B cell (primary cell): ENCODE data around the gene MAPKAP1. TPM values are rescaled to one million over a fixed set of nuclear protein-coding genes. Genes with fewer than 3 reads are reported as not detected.

Experiments
- ATAC-seq: fragments of 200-7000 bp; cut with Tn5 transposase; one replicate; pipeline ENCODE4 v1.10.0; 2021; ENCODE audit warnings: low read depth, mild to moderate bottlenecking, moderate number of reproducible peaks, moderate library complexity
- CTCF ChIA-PET: fragments of 350-600 bp; sonication (Branson Sonifier 250); formaldehyde crosslinking; loops from one replicate; lab custom pipeline; 2021; ENCODE audit warnings: antibody characterized with exemption, inconsistent platforms; lab: Charles Lee
- POLR2A ChIA-PET: fragments of 350-600 bp; sonication (Branson Sonifier 250); formaldehyde crosslinking; loops from one replicate; lab custom pipeline; 2021; ENCODE audit warnings: antibody characterized with exemption; lab: Charles Lee
- DNase-seq: peaks from one replicate; pipeline ENCODE4 v3.0.0; 2013
- H2AFZ ChIP-seq: 2 replicates; pipeline ENCODE4 v1.6.1; 2012; ENCODE audit warnings: mild to moderate bottlenecking, low read depth, low read length; ENCODE audit not compliant: insufficient read depth, poor library complexity, severe bottlenecking
- H3K27ac ChIP-seq, 2 donors: 1 replicate in 1 of 2; 2 replicates in 1 of 2; pipeline ENCODE4 v1.5.1; 2012 to 2013; ENCODE audit warnings: low read length in 2 of 2, mild to moderate bottlenecking in 2 of 2, moderate library complexity in 1 of 2
- H3K27me3 ChIP-seq, 4 experiments: fragments of 200-600 bp in 1 of 4; sonication (generic) in 1 of 4; replicated peaks in 1 of 4; 1 replicate in 2 of 4; 2 replicates in 2 of 4; pipeline versions ENCODE4 v1.6.1 to v1.7.0; 2013 to 2016; ENCODE audit warnings: low read length in 3 of 4, mild to moderate bottlenecking in 2 of 4, mixed read lengths in 1 of 4, moderate library complexity in 1 of 4; ENCODE audit not compliant: insufficient read depth in 4 of 4, control insufficient read depth in 3 of 4; ENCODE audit errors: control extremely low read depth in 1 of 4
- H3K36me3 ChIP-seq, 2 experiments: replicated peaks in 1 of 2; 1 replicate in 1 of 2; 2 replicates in 1 of 2; pipeline versions ENCODE4 v1.6.1 to v1.7.1; 2013; ENCODE audit warnings: low read length in 1 of 2; ENCODE audit not compliant: insufficient read depth in 2 of 2, control insufficient read depth in 1 of 2; ENCODE audit errors: control extremely low read depth in 1 of 2, extremely low read depth in 1 of 2
- H3K4me1 ChIP-seq, 2 donors: fragments of 200-600 bp in 1 of 2; sonication (generic) in 1 of 2; 1 replicate in 1 of 2; 2 replicates in 1 of 2; pipeline versions ENCODE4 v1.5.1 to v1.6.1; 2013 to 2017; ENCODE audit warnings: low read length in 2 of 2; ENCODE audit not compliant: control insufficient read depth in 2 of 2, insufficient read depth in 2 of 2
- H3K4me2 ChIP-seq: replicated peaks from 2 replicates; pipeline ENCODE3; 2012; ENCODE audit warnings: mild to moderate bottlenecking, low read depth, low read length; ENCODE audit not compliant: poor library complexity, severe bottlenecking
- H3K4me3 ChIP-seq, 5 experiments: fragments of 200-600 bp in 1 of 5; sonication (generic) in 1 of 5; 1 replicate in 3 of 5; 2 replicates in 2 of 5; pipeline versions ENCODE4 v1.5.1 to v1.7.0; 2011 to 2016; ENCODE audit warnings: low read length in 4 of 5, mild to moderate bottlenecking in 4 of 5, low read depth in 2 of 5, control low read depth in 1 of 5, moderate library complexity in 1 of 5; ENCODE audit not compliant: insufficient read depth in 1 of 5; ENCODE audit errors: control extremely low read depth in 1 of 5, extremely low read depth in 1 of 5
- H3K79me2 ChIP-seq: fragments of 200-600 bp; sonication (generic); one replicate; pipeline ENCODE4 v1.6.0; 2016; ENCODE audit warnings: low read length; ENCODE audit not compliant: control insufficient read depth, insufficient read depth
- H3K9ac ChIP-seq: fragments of 200-600 bp; sonication (generic); 2 replicates; pipeline ENCODE4 v1.6.1; 2017; ENCODE audit warnings: mild to moderate bottlenecking, low read length, moderate library complexity
- H3K9me3 ChIP-seq, 3 donors: one replicate each; pipeline versions ENCODE4 v1.6.1 to v1.7.1; 2013; ENCODE audit warnings: low read length in 2 of 3; ENCODE audit not compliant: control insufficient read depth in 2 of 3, insufficient read depth in 1 of 3; ENCODE audit errors: control extremely low read depth in 1 of 3
- H4K20me1 ChIP-seq: 2 replicates; pipeline ENCODE4 v1.6.0; 2012; ENCODE audit warnings: mild to moderate bottlenecking, low read length; ENCODE audit not compliant: insufficient read depth, control insufficient read depth, poor library complexity, severe bottlenecking
- H3K27ac Mint-ChIP-seq: one replicate; pipeline ENCODE4 v1.8.0; 2021; ENCODE audit warnings: mixed read lengths
- H3K27me3 Mint-ChIP-seq: one replicate; pipeline ENCODE4 v1.8.0; 2021; ENCODE audit warnings: mixed read lengths
- H3K4me1 Mint-ChIP-seq: one replicate; pipeline ENCODE4 v1.8.0; 2021; ENCODE audit warnings: mixed read lengths
- H3K4me3 Mint-ChIP-seq: one replicate; pipeline ENCODE4 v1.8.0; 2021; ENCODE audit warnings: mixed read lengths
- H3K9me3 Mint-ChIP-seq: one replicate; pipeline ENCODE4 v1.8.0; 2022; ENCODE audit warnings: mixed read lengths; ENCODE audit not compliant: insufficient read depth
- EZH2 ChIP-seq: IDR thresholded peaks from 2 replicates; pipeline ENCODE4 v1.6.1; 2012; ENCODE audit warnings: borderline replicate concordance, low read depth, mild to moderate bottlenecking, moderate library complexity, low read length; ENCODE audit not compliant: insufficient read depth, poor library complexity, severe bottlenecking
- WGBS: methylation state at CpG from one replicate; pipeline ENCODE4 v1.1.5; 2013; ENCODE audit warnings: missing lambda C conversion rate; ENCODE audit not compliant: insufficient coverage; 5-methylcytosine and 5-hydroxymethylcytosine counted together
- intact Hi-C: fragments of 100-400 bp; cut with micrococcal nuclease; formaldehyde crosslinking; loops from one replicate; pipeline ENCODE4 v1.10.0; 2022
- polyA plus RNA-seq: library from polyadenylated mRNA; depleted of rRNA; stranded (reverse); fragments of >200 nt; gene quantifications from 2 replicates; pipeline ENCODE4 v1.2.3, GENCODE V29; 2012
- total RNA-seq, 2 donors: library from RNA; stranded (reverse); fragments of 120-200 nt in 1 of 2; gene quantifications; 1 replicate in 1 of 2; 2 replicates in 1 of 2; pipeline versions ENCODE4 v1.2.3 to v1.2.4, GENCODE V29; 2013 to 2022
- TF ChIP-seq, protein P1 (sequence below): fragments of 200-600 bp; IDR thresholded peaks from one replicate; pipeline ENCODE4 v1.8.0; 2022; ENCODE audit warnings: antibody characterized with exemption, mild to moderate bottlenecking

MAPKAP1 gene
- total and polyA plus RNA-seq, 2 donors (not counting 1 experiment from before 2014, with no cell fraction given), result 51.6 to 62.4 TPM

DNA sequence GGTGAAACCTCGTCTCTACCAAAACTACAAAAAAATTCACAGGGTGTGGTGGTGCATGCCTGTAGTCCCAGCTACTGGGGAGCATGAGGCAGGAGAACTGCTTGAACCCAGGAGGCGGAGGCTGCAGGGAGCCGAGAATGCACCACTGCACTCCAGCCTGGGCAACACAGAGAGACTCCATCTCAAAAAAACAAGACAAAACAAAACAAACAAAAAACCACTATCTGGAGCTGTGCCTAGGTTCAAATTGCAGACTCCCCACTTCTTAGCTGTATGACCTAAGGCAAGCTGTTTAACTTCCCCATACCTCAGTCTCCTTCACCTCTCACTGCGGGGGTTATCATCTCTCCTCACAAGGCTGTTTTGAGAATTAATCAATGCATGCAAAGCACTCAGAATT lies 68.0 kb downstream of the MAPKAP1 start:
- Histone ChIP-seq H3K4me1 (peaks cover 51 to 62% of the 10 kb centered on the region in 2 donors), H3K4me3 (no peak overlapping the region), H3K27ac (no peak overlapping the region), H3K9ac (no peak overlapping the region), H3K36me3 (no peaks in the 10 kb centered on the region), H4K20me1 (no peaks in the 10 kb centered on the region), H3K27me3 (no peaks in the 10 kb centered on the region), H3K9me3 (no peaks in the 10 kb centered on the region), H3K79me2 (peaks cover 95% of the 10 kb centered on the region), H3K4me2 (no peak overlapping the region), H2AFZ (no peak overlapping the region)
- ATAC-seq (no peak), DNase-seq (no peak)
- Mint-ChIP-seq H3K27ac (peak overlapping the region; percentile 17), H3K27me3 (no peaks in the 10 kb centered on the region), H3K9me3 (no peaks in the 10 kb centered on the region), H3K4me1 (peaks cover 70% of the 10 kb centered on the region), H3K4me3 (no peak overlapping the region)
- WGBS, result 92% methylated on average over 3 of the region's 4 CpGs
- POLR2A ChIA-PET, result interaction anchor here (0.9 kb wide), 1 partner anchor 11 kb away, joined by 3 read pairs; no protein-coding TSS in a partner anchor
- CTCF ChIA-PET, result no interaction called here
- intact Hi-C loops, result loop anchor here (5.0 kb wide), 1 partner anchor 33 kb away; no protein-coding TSS in a partner anchor
- TF ChIP-seq, protein P1, sequence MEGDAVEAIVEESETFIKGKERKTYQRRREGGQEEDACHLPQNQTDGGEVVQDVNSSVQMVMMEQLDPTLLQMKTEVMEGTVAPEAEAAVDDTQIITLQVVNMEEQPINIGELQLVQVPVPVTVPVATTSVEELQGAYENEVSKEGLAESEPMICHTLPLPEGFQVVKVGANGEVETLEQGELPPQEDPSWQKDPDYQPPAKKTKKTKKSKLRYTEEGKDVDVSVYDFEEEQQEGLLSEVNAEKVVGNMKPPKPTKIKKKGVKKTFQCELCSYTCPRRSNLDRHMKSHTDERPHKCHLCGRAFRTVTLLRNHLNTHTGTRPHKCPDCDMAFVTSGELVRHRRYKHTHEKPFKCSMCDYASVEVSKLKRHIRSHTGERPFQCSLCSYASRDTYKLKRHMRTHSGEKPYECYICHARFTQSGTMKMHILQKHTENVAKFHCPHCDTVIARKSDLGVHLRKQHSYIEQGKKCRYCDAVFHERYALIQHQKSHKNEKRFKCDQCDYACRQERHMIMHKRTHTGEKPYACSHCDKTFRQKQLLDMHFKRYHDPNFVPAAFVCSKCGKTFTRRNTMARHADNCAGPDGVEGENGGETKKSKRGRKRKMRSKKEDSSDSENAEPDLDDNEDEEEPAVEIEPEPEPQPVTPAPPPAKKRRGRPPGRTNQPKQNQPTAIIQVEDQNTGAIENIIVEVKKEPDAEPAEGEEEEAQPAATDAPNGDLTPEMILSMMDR, result no peak
- no peak for TF ChIP-seq EZH2

DNA sequence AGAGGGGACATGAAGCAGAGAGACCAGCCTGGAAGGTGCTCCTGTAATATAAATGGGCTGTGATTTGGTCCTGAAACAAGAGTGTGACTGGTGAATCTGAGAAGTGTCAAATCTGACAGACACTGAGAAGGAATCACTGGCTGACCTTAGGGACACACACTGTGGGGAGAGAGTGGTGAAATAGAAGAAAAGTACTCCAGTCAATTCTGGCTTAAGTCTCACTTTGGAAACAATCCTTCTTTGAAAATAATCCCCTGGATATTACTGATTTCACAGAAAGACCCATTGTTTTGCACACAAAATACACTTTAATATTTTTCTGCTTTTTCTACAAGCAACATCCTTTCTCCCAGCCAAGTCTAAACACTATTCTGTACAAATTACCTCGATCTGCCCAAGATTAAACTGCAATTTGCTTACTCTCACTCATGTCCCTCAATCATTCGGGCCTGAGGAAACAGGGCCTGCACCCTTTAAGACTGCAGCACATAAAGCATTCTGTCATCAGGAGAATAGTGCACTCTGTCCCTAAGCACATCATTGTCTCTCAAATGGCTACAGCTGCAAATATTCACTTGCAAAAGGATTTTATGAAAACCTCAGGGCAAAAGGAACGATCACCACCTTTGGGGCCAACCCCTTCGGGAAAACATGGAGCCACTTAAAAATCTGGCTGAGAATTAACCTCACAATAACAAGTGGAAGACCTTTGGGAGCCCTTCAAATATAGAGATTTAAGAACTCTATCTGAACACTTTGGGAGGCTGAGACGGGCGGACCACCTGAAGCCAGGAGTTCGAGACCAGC lies 68.6 kb downstream of the MAPKAP1 start:
- no peak overlapping the region for H3K27ac ChIP-seq
- Mint-ChIP-seq H3K9me3 (no peaks in the 10 kb centered on the region), H3K4me3 (peak overlapping the region; percentile 31), H3K27ac (peak overlapping the region; percentile 54), H3K4me1 (peaks cover 71% of the 10 kb centered on the region), H3K27me3 (no peaks in the 10 kb centered on the region)
- peaks cover 57 to 66% of the 10 kb centered on the region in 2 donors for H3K4me1 ChIP-seq
- ChIA-PET POLR2A (interaction anchor here (0.9 kb wide), 1 partner anchor 12 kb away, joined by 3 read pairs; no protein-coding TSS in a partner anchor), CTCF (no interaction called here)
- H3K36me3 ChIP-seq, result no peaks in the 10 kb centered on the region
- H3K79me2 ChIP-seq, result peaks cover 95% of the 10 kb centered on the region
- peak overlapping the region; percentile 50 for H3K4me2 ChIP-seq
- no peaks in the 10 kb centered on the region for H3K9me3 ChIP-seq
- H3K4me3 ChIP-seq, result no peak overlapping the region
- no peak overlapping the region for H3K9ac ChIP-seq
- no peak for TF ChIP-seq EZH2
- TF ChIP-seq, protein P1, result no peak
- H3K27me3 ChIP-seq, result no peaks in the 10 kb centered on the region
- WGBS, result 99% methylated on average over 5 of the region's 7 CpGs
- intact Hi-C loops, result loop anchor here (5.0 kb wide), 1 partner anchor 34 kb away; no protein-coding TSS in a partner anchor
- H2AFZ ChIP-seq, result no peak overlapping the region
- ATAC-seq, result no peak
- DNase-seq, result no peak
- no peaks in the 10 kb centered on the region for H4K20me1 ChIP-seq
